GM12891 (cell line): ENCODE results near the gene TCP11X2. TPM values are rescaled to one million over a fixed set of nuclear protein-coding genes. Genes with fewer than 3 reads are reported as not detected.
A peak's percentile ranks its signal among the peaks of the same experiment; 100 is the strongest.
"Not testable (repeated sequence)": the region's sequence is repeated elsewhere in the genome, so short reads cannot be mapped to it uniquely, and the experiment has no call there.

Experiments
- DNase-seq: peaks from one replicate; pipeline ENCODE4 v3.0.0; 2011; ENCODE audit warnings: low spot score; ENCODE audit not compliant: insufficient read length
- FAIRE-seq: peaks from 2 replicates; lab custom pipeline; 2011; peaks lifted over from hg19 to GRCh38; lab: Jason Lieb, UNC
- PAX5 ChIP-seq: IDR thresholded peaks from 2 replicates; pipeline ENCODE4 v1.6.1; 2011; ENCODE audit warnings: low read length, moderate library complexity, mild to moderate bottlenecking; ENCODE audit not compliant: insufficient read depth, severe bottlenecking
- POLR2A ChIP-seq: IDR thresholded peaks from 2 replicates; pipeline ENCODE4 v1.6.1; 2011; ENCODE audit warnings: low read depth, low read length, control low read depth
- POLR2AphosphoS5 ChIP-seq: IDR thresholded peaks from 2 replicates; pipeline ENCODE4 v1.6.1; 2011; ENCODE audit warnings: low read depth, low read length, control low read depth
- POU2F2 ChIP-seq: IDR thresholded peaks from 2 replicates; pipeline ENCODE4 v1.6.1; 2011; ENCODE audit warnings: low read depth, mild to moderate bottlenecking, control low read depth, low read length, moderate library complexity
- SPI1 ChIP-seq: IDR thresholded peaks from 2 replicates; pipeline ENCODE4 v1.6.1; 2011; ENCODE audit warnings: low read depth, low read length, control low read depth
- TAF1 ChIP-seq: IDR thresholded peaks from 2 replicates; pipeline ENCODE4 v1.6.1; 2011; ENCODE audit warnings: low read depth, low read length, control low read depth
- polyA plus RNA-seq: library from polyadenylated mRNA; unstranded; fragments of >200 nt; gene quantifications from one replicate; pipeline ENCODE4 v1.2.1, GENCODE V29; 2012; ENCODE audit warnings: low read depth, missing spikeins, inconsistent platforms; ENCODE audit not compliant: missing spikeins

TCP11X2 gene
- polyA plus RNA-seq: not detected

GRCh38 chrX:102471762-102472220, at the start of gene TCP11X2:
Gene TCP11X2, minus strand, starts transcription at chrX:102471812.
- DNase-seq: not testable (repeated sequence)
- FAIRE-seq: peak; percentile 5

- DNase-seq (no peak), FAIRE-seq (peak; percentile 70)
- TF ChIP-seq POU2F2: no peak
- no peak for TF ChIP-seq SPI1
- TF ChIP-seq TAF1: no peak
- no peak for TF ChIP-seq POLR2AphosphoS5
Observed at GRCh38 chrX:102517326-102517725, 45.7 kb upstream of the TCP11X2 start.

- FAIRE-seq (no peak), DNase-seq (peak; percentile 24)
- TF ChIP-seq SPI1: no peak
- TF ChIP-seq PAX5: no peak
- TF ChIP-seq TAF1: no peak
- TF ChIP-seq POLR2AphosphoS5: no peak
- TF ChIP-seq POU2F2: no peak
- no peak for TF ChIP-seq POLR2A
Observed at GRCh38 chrX:102515975-102516941, 44.6 kb upstream of the TCP11X2 start, which contains the start of gene TMSB15A. Gene TMSB15A, minus strand, starts transcription at chrX:102516739.

GRCh38 chrX:102514536-102514935, 42.9 kb upstream of the TCP11X2 start:
- no peak for FAIRE-seq
- no peak for DNase-seq
- TF ChIP-seq PAX5 (no peak), POLR2AphosphoS5 (no peak), SPI1 (no peak), TAF1 (no peak), POLR2A (no peak), POU2F2 (no peak)

- FAIRE-seq (no peak), DNase-seq (no peak)
- TF ChIP-seq SPI1 (no peak), POLR2A (no peak)
Observed at GRCh38 chrX:102498732-102499131, 27.1 kb upstream of the TCP11X2 start.

GRCh38 chrX:102491766-102492165, 20.2 kb upstream of the TCP11X2 start:
- FAIRE-seq: no peak
- no peak for DNase-seq
- TF ChIP-seq SPI1: no peak
- TF ChIP-seq PAX5: no peak
- no peak for TF ChIP-seq TAF1
- no peak for TF ChIP-seq POLR2AphosphoS5
- no peak for TF ChIP-seq POU2F2
- TF ChIP-seq POLR2A: no peak

- FAIRE-seq, DNase-seq: not testable (repeated sequence)
Observed at GRCh38 chrX:102478765-102479164, 7.2 kb upstream of the TCP11X2 start.

- not testable (repeated sequence) for DNase-seq
- FAIRE-seq: peak; percentile 45
Observed at GRCh38 chrX:102470215-102470614, 1.4 kb downstream of the TCP11X2 start.

GRCh38 chrX:102458615-102459014, 13.0 kb downstream of the TCP11X2 start:
- peak; percentile 61 for FAIRE-seq
- DNase-seq: not testable (repeated sequence)

- not testable (repeated sequence) for FAIRE-seq, DNase-seq
Observed at GRCh38 chrX:102439908-102440307, 31.7 kb downstream of the TCP11X2 start, which contains the start of gene NXF2B. Gene NXF2B, minus strand, starts transcription at chrX:102440008. Its CDS starts 59,972 bp downstream, at chrX:102380036.

GRCh38 chrX:102414493-102414892, 57.1 kb downstream of the TCP11X2 start:
- not testable (repeated sequence) for DNase-seq
- FAIRE-seq: peak; percentile 85
